Measurements from ENCODE around the gene AMDHD1.

Gene AMDHD1

GRCh38 chr12:95997911-95998510 lies 54.9 kb downstream of the AMDHD1 start:
- no peaks in the 10 kb centered on the region for H3K36me3 ChIP-seq (ENCODE audit: control insufficient read depth, insufficient read depth, low read length)
- H3K4me1 ChIP-seq (ENCODE audit: control insufficient read depth, insufficient read depth, low read length): peaks cover 6% of the 10 kb centered on the region
- no peaks in the 10 kb centered on the region for H3K27me3 ChIP-seq (ENCODE audit: control insufficient read depth, insufficient read depth, low read length)
- H3K4me3 ChIP-seq (ENCODE audit: low read depth, low read length): no peak overlapping the region
- H3K9me3 ChIP-seq (ENCODE audit: control insufficient read depth, insufficient read depth, low read length): no peaks in the 10 kb centered on the region
- no peak overlapping the region for H3K9ac ChIP-seq (ENCODE audit: low read depth, low read length)

GRCh38 chr12:95998611-95999286 lies 55.6 kb downstream of the AMDHD1 start:
- Histone ChIP-seq H3K36me3 (ENCODE audit: control insufficient read depth, insufficient read depth, low read length) (no peaks in the 10 kb centered on the region), H3K4me1 (ENCODE audit: control insufficient read depth, insufficient read depth, low read length) (peaks cover 6% of the 10 kb centered on the region), H3K27me3 (ENCODE audit: control insufficient read depth, insufficient read depth, low read length) (no peaks in the 10 kb centered on the region), H3K4me3 (ENCODE audit: low read depth, low read length) (no peak overlapping the region), H3K9ac (ENCODE audit: low read depth, low read length) (no peak overlapping the region), H3K9me3 (ENCODE audit: control insufficient read depth, insufficient read depth, low read length) (no peaks in the 10 kb centered on the region)

GRCh38 chr12:95999484-95999883 lies 56.4 kb downstream of the AMDHD1 start:
- Histone ChIP-seq H3K9ac (ENCODE audit: low read depth, low read length) (no peak overlapping the region), H3K36me3 (ENCODE audit: control insufficient read depth, insufficient read depth, low read length) (peaks cover under 1% of the 10 kb centered on the region), H3K27me3 (ENCODE audit: control insufficient read depth, insufficient read depth, low read length) (no peaks in the 10 kb centered on the region), H3K9me3 (ENCODE audit: control insufficient read depth, insufficient read depth, low read length) (no peaks in the 10 kb centered on the region), H3K4me3 (ENCODE audit: low read depth, low read length) (no peak overlapping the region), H3K4me1 (ENCODE audit: control insufficient read depth, insufficient read depth, low read length) (peaks cover 6% of the 10 kb centered on the region)

GRCh38 chr12:96000858-96001257 lies 57.7 kb downstream of the AMDHD1 start:
- Histone ChIP-seq H3K9ac (ENCODE audit: low read depth, low read length) (no peak overlapping the region), H3K27me3 (ENCODE audit: control insufficient read depth, insufficient read depth, low read length) (no peaks in the 10 kb centered on the region), H3K36me3 (ENCODE audit: control insufficient read depth, insufficient read depth, low read length) (peaks cover 8% of the 10 kb centered on the region), H3K4me3 (ENCODE audit: low read depth, low read length) (no peak overlapping the region), H3K9me3 (ENCODE audit: control insufficient read depth, insufficient read depth, low read length) (no peaks in the 10 kb centered on the region), H3K4me1 (ENCODE audit: control insufficient read depth, insufficient read depth, low read length) (peaks cover 6% of the 10 kb centered on the region)

GRCh38 chr12:96006727-96007126 lies 63.6 kb downstream of the AMDHD1 start:
- Histone ChIP-seq H3K4me3 (ENCODE audit: low read depth, low read length) (no peak overlapping the region), H3K36me3 (ENCODE audit: control insufficient read depth, insufficient read depth, low read length) (peaks cover 8% of the 10 kb centered on the region), H3K9ac (ENCODE audit: low read depth, low read length) (no peak overlapping the region), H3K4me1 (ENCODE audit: control insufficient read depth, insufficient read depth, low read length) (no peaks in the 10 kb centered on the region), H3K27me3 (ENCODE audit: control insufficient read depth, insufficient read depth, low read length) (no peaks in the 10 kb centered on the region), H3K9me3 (ENCODE audit: control insufficient read depth, insufficient read depth, low read length) (no peaks in the 10 kb centered on the region)

GRCh38 chr12:96007729-96008128 lies 64.6 kb downstream of the AMDHD1 start:
- H3K4me1 ChIP-seq (ENCODE audit: control insufficient read depth, insufficient read depth, low read length): no peaks in the 10 kb centered on the region
- peaks cover 8% of the 10 kb centered on the region for H3K36me3 ChIP-seq (ENCODE audit: control insufficient read depth, insufficient read depth, low read length)
- no peaks in the 10 kb centered on the region for H3K27me3 ChIP-seq (ENCODE audit: control insufficient read depth, insufficient read depth, low read length)
- H3K9ac ChIP-seq (ENCODE audit: low read depth, low read length): no peak overlapping the region
- H3K9me3 ChIP-seq (ENCODE audit: control insufficient read depth, insufficient read depth, low read length): no peaks in the 10 kb centered on the region
- H3K4me3 ChIP-seq (ENCODE audit: low read depth, low read length): no peak overlapping the region

- H3K4me3 ChIP-seq (ENCODE audit: low read depth, low read length): no peak overlapping the region
- no peaks in the 10 kb centered on the region for H3K9me3 ChIP-seq (ENCODE audit: control insufficient read depth, insufficient read depth, low read length)
- H3K9ac ChIP-seq (ENCODE audit: low read depth, low read length): no peak overlapping the region
- H3K27me3 ChIP-seq (ENCODE audit: control insufficient read depth, insufficient read depth, low read length): no peaks in the 10 kb centered on the region
- H3K36me3 ChIP-seq (ENCODE audit: control insufficient read depth, insufficient read depth, low read length): peaks cover 6% of the 10 kb centered on the region
- H3K4me1 ChIP-seq (ENCODE audit: control insufficient read depth, insufficient read depth, low read length): no peaks in the 10 kb centered on the region
Observed at GRCh38 chr12:96014943-96015599, 71.9 kb downstream of the AMDHD1 start.

- Histone ChIP-seq H3K4me3 (ENCODE audit: low read depth, low read length) (no peak overlapping the region), H3K9ac (ENCODE audit: low read depth, low read length) (no peak overlapping the region), H3K4me1 (ENCODE audit: control insufficient read depth, insufficient read depth, low read length) (no peaks in the 10 kb centered on the region), H3K27me3 (ENCODE audit: control insufficient read depth, insufficient read depth, low read length) (no peaks in the 10 kb centered on the region), H3K9me3 (ENCODE audit: control insufficient read depth, insufficient read depth, low read length) (no peaks in the 10 kb centered on the region), H3K36me3 (ENCODE audit: control insufficient read depth, insufficient read depth, low read length) (peaks cover 6% of the 10 kb centered on the region)
Observed at GRCh38 chr12:96015672-96016071, 72.5 kb downstream of the AMDHD1 start.
